ENCODE data around the gene ALMS1.
"Not testable (repeated sequence)": the region's sequence is repeated elsewhere in the genome, so short reads cannot be mapped to it uniquely, and the experiment has no call there.

ALMS1 gene

GRCh38 chr2:73566288-73566878, 180.7 kb downstream of the ALMS1 start:
- in situ Hi-C loops (cut with HindIII; ENCODE audit: low sequenced_read_pairs) = no loop called here
- H3K4me3 ChIP-seq (ENCODE audit: low read depth, low read length) = no peak overlapping the region
- TF ChIP-seq CTCF (IDR thresholded peaks at IDR 0.05; ENCODE audit: low read depth, low read length, missing control alignments) = no peak
- no peak for DNase-seq (ENCODE audit: low read depth)

DNA sequence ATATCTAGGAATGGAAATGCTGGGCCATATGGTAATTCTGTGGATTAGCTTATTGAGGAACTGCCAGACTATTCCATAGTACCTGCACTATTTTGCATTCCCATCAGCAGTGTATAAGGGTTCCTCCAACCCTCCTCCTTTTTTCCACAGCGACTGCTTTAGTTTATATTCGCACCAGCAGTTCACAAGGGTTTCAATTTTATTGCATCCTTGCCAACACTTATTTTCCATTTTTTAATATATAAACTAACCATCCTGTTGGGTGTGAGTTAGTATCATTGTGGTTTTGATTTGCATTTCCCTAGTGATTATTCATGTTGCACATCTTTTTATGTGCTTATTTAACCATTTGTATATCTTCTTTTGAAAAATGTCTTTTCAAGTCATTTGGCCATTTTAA, 189.6 kb downstream of the ALMS1 start:
- TF ChIP-seq CTCF (IDR thresholded peaks at IDR 0.05; ENCODE audit: low read depth, low read length, missing control alignments) = no peak
- in situ Hi-C loops (cut with HindIII; ENCODE audit: low sequenced_read_pairs) = no loop called here
- H3K4me3 ChIP-seq (ENCODE audit: low read depth, low read length) = no peak overlapping the region
- DNase-seq (ENCODE audit: low read depth) = no peak

- DNase-seq (ENCODE audit: low read depth) = no peak
- no peak overlapping the region for H3K4me3 ChIP-seq (ENCODE audit: low read depth, low read length)
- TF ChIP-seq CTCF (IDR thresholded peaks at IDR 0.05; ENCODE audit: low read depth, low read length, missing control alignments) = no peak
- in situ Hi-C loops (cut with HindIII; ENCODE audit: low sequenced_read_pairs) = no loop called here
Measured at GRCh38 chr2:73582364-73582763, 196.7 kb downstream of the ALMS1 start.

- no peak for TF ChIP-seq CTCF (IDR thresholded peaks at IDR 0.05; ENCODE audit: low read depth, low read length, missing control alignments)
- no peak overlapping the region for H3K4me3 ChIP-seq (ENCODE audit: low read depth, low read length)
- DNase-seq (ENCODE audit: low read depth) = no peak
- in situ Hi-C loops (cut with HindIII; ENCODE audit: low sequenced_read_pairs) = no loop called here
Measured at GRCh38 chr2:73588177-73588576, 202.5 kb downstream of the ALMS1 start.

DNA sequence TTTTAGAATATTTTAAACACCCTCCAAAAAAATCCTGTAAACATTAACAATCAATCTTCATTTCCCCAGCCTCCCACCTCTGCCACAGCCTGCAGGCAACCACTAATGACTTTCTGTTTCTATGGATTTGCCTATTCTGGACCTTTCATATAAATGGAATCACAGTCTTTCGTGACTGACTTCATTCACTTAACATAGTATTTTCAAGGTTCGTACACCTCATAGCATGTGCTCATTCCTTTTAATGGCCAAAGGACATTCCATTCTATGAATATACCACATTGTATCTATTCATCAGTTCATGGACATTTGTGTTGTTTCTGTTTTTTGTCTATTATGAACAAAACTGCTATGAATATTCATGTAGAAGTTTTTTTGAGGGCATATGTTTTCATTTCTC, 208.0 kb downstream of the ALMS1 start:
- DNase-seq (ENCODE audit: low read depth) = peak; percentile 9
- in situ Hi-C loops (cut with HindIII; ENCODE audit: low sequenced_read_pairs) = no loop called here
- no peak overlapping the region for H3K4me3 ChIP-seq (ENCODE audit: low read depth, low read length)
- no peak for TF ChIP-seq CTCF (IDR thresholded peaks at IDR 0.05; ENCODE audit: low read depth, low read length, missing control alignments)

DNA sequence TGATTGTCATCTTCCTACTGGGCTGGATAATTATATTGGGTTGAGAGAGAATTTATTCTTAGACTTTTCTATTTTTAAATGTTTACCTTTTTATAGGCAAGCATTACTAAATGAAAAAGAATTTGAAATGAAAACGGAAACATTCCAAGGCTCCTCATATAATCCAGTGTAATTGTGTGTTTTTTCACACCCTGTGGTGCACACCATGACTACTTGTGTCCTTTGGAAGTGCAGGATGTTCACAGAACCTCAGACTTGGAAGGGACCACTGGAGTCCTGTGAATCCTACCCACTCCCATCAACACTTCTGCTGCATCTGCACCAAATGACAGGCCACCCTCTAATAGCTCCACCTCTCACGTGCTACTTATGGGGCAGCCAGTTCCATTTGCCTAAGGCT, 208.6 kb downstream of the ALMS1 start:
- in situ Hi-C loops (cut with HindIII; ENCODE audit: low sequenced_read_pairs) = no loop called here
- no peak for TF ChIP-seq CTCF (IDR thresholded peaks at IDR 0.05; ENCODE audit: low read depth, low read length, missing control alignments)
- no peak overlapping the region for H3K4me3 ChIP-seq (ENCODE audit: low read depth, low read length)
- DNase-seq (ENCODE audit: low read depth) = peak; percentile 34

DNA sequence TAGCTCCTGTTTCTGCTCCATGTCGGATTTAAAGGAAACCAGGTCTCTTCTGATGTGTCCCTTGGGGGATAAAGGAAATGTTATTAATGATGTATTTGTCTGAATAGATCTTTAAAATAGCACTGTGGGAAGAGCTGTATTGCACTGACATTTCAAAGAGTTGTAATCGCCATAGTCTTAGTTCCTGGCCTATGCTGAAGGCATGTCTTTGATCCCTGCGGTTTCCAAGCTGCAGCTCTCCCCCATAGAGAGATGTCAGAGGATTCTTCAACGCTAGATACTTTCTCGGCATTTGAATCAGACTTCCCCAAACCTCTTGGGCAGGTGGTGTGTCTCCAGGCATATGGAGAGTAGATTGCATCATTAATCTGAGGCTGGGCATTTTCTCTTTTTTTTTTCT, 216.1 kb downstream of the ALMS1 start:
- no peak for TF ChIP-seq CTCF (IDR thresholded peaks at IDR 0.05; ENCODE audit: low read depth, low read length, missing control alignments)
- no peak for DNase-seq (ENCODE audit: low read depth)
- no peak overlapping the region for H3K4me3 ChIP-seq (ENCODE audit: low read depth, low read length)
- in situ Hi-C loops (cut with HindIII; ENCODE audit: low sequenced_read_pairs) = no loop called here

GRCh38 chr2:73603099-73603588, 217.5 kb downstream of the ALMS1 start:
- DNase-seq (ENCODE audit: low read depth) = peak; percentile 49
- in situ Hi-C loops (cut with HindIII; ENCODE audit: low sequenced_read_pairs); H3K4me3 ChIP-seq (ENCODE audit: low read depth, low read length): not testable (repeated sequence)

- DNase-seq (ENCODE audit: low read depth); H3K4me3 ChIP-seq (ENCODE audit: low read depth, low read length); in situ Hi-C loops (cut with HindIII; ENCODE audit: low sequenced_read_pairs): not testable (repeated sequence)
Measured at GRCh38 chr2:73604589-73604988, 219.0 kb downstream of the ALMS1 start.
